Peyer's patch (tissue), 4 donors: ENCODE data around the gene GH2. TPM values are rescaled to one million over a fixed set of nuclear protein-coding genes. Genes with fewer than 3 reads are reported as not detected.
A peak's percentile ranks its signal among the peaks of the same experiment; 100 is the strongest.
"Not testable (repeated sequence)": the region's sequence is repeated elsewhere in the genome, so short reads cannot be mapped to it uniquely, and the experiment has no call there.

Experiments used
- DNase-seq, 3 donors: peaks; one replicate each; pipeline ENCODE4 v3.0.0-alpha.2; 2017 to 2019
- H3K27ac ChIP-seq, 4 donors: fragments of 200-600 bp; sonication (generic); one replicate each; pipeline ENCODE4 v1.5.1; 2016 to 2019
- H3K27me3 ChIP-seq, 2 donors: fragments of 200-600 bp; sonication (generic); one replicate each; pipeline ENCODE4 v1.5.1; 2019
- H3K36me3 ChIP-seq, 3 donors: fragments of 200-600 bp; sonication (generic); one replicate each; pipeline ENCODE4 v1.5.1; 2016 to 2019
- H3K4me1 ChIP-seq, 4 donors: fragments of 200-600 bp; sonication (generic); one replicate each; pipeline ENCODE4 v1.5.1; 2016 to 2019
- H3K4me3 ChIP-seq, 4 donors: fragments of 200-600 bp; sonication (generic); 1 replicate in 3 of 4; 2 replicates in 1 of 4; pipeline ENCODE4 v1.5.1; 2016 to 2019; ENCODE audit warnings: mild to moderate bottlenecking in 1 of 4
- H3K9me3 ChIP-seq, 4 donors: fragments of 200-600 bp; sonication (generic); one replicate each; pipeline ENCODE4 v1.5.1; 2016 to 2019; ENCODE audit warnings: mild to moderate bottlenecking in 1 of 4
- POLR2A ChIP-seq, 2 donors: fragments of 450-650 bp; IDR thresholded peaks; one replicate each; pipeline ENCODE4 v1.5.1; 2017; ENCODE audit warnings: antibody characterized with exemption in 2 of 2, mild to moderate bottlenecking in 2 of 2, moderate library complexity in 2 of 2
- total RNA-seq, 4 donors: library from RNA; depleted of rRNA; stranded (reverse); fragments of >200 nt; gene quantifications; one replicate each; pipeline ENCODE4 v1.1.0, GENCODE V29; 2016
- TF ChIP-seq, protein P1 (sequence below), 6 experiments: fragments of 450-650 bp in 4 of 6; fragments of 200-600 bp in 2 of 6; sonication (generic) in 1 of 6; IDR thresholded peaks; one replicate each; pipeline ENCODE4 v1.5.1; 2017 to 2019; ENCODE audit warnings: antibody characterized with exemption in 6 of 6, mild to moderate bottlenecking in 3 of 6, moderate library complexity in 1 of 6

Gene GH2
- total RNA-seq, 4 donors from 2014 or later = not detected

DNA sequence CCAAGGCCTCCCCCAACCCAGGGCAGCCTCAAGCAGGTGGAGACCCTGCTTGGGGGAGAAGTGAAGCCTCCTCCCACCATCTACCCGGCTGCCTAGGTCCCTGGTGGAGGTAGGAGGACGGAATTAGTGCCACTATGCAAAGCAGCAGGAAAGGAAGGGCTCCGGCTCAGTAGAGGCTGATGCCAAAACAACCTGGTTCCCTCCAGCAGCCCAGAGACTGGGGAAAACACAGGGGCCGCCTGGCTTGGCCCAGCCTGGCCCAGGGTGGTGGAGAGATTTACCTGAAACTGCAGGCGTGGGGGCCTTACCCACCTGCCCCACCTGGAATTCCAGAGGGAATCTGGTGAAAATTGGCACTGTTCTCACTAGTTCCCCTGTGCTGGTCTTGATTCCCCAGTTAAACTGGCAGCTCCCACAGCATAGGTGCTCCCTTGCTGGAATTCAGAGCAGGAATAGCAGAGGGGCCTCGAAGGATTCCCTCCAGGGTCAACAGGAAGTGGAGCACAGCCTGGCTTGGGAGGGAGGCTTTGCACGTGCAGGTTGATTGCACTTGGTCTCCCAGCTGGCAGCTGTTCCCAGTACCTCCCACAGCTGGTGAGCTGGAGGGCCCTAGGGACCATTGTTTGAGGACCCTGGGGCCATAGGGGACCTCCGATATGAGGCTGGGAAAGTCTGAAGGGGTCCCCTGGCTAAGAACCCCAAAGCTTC lies 45.9 kb upstream of the GH2 start:
- Histone ChIP-seq H3K4me3 (no peak overlapping the region), H3K36me3 (no peaks in the 10 kb centered on the region), H3K9me3 (no peaks in the 10 kb centered on the region), H3K4me1 (peaks cover 0 to 13% (median 5%) of the 10 kb centered on the region in 4 donors), H3K27ac (peak overlapping the region in 1 of 4 donors; percentile 91), H3K27me3 (no peaks in the 10 kb centered on the region)
- DNase-seq = peak in 1 of 3 donors; percentile 70
- no peak for TF ChIP-seq POLR2A (IDR thresholded peaks at IDR 0.05)

DNA sequence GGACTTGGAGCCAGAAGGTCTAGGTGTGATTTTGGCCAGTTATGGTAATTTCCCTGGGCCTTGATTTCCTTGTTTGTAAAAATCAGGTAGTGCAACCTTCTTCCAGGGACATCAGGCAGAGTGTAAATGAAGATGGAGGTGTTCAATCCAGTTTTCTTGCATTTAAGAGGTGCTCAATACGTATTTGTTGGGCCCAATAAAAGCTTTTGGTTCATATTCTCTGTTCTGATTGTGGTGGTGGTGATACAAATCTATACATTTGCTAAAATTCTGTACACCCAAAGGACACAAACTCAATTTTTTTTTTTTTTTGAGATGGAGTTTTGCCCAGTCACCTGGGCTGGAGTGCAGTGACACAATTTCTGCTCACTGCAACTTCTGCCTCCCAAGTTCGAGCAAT lies 44.4 kb upstream of the GH2 start:
- no peaks in the 10 kb centered on the region for H3K27me3 ChIP-seq
- no peak for DNase-seq
- peak overlapping the region in 2 of 4 donors; percentile 7 to 91 for H3K27ac ChIP-seq
- H3K4me3 ChIP-seq = no peak overlapping the region
- no peaks in the 10 kb centered on the region for H3K9me3 ChIP-seq
- no peaks in the 10 kb centered on the region for H3K36me3 ChIP-seq
- H3K4me1 ChIP-seq = peaks cover 0 to 11% (median 2%) of the 10 kb centered on the region in 4 donors
- TF ChIP-seq, protein P1, sequence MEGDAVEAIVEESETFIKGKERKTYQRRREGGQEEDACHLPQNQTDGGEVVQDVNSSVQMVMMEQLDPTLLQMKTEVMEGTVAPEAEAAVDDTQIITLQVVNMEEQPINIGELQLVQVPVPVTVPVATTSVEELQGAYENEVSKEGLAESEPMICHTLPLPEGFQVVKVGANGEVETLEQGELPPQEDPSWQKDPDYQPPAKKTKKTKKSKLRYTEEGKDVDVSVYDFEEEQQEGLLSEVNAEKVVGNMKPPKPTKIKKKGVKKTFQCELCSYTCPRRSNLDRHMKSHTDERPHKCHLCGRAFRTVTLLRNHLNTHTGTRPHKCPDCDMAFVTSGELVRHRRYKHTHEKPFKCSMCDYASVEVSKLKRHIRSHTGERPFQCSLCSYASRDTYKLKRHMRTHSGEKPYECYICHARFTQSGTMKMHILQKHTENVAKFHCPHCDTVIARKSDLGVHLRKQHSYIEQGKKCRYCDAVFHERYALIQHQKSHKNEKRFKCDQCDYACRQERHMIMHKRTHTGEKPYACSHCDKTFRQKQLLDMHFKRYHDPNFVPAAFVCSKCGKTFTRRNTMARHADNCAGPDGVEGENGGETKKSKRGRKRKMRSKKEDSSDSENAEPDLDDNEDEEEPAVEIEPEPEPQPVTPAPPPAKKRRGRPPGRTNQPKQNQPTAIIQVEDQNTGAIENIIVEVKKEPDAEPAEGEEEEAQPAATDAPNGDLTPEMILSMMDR (IDR thresholded peaks at IDR 0.05) = no peak
- TF ChIP-seq POLR2A (IDR thresholded peaks at IDR 0.05) = no peak

DNA sequence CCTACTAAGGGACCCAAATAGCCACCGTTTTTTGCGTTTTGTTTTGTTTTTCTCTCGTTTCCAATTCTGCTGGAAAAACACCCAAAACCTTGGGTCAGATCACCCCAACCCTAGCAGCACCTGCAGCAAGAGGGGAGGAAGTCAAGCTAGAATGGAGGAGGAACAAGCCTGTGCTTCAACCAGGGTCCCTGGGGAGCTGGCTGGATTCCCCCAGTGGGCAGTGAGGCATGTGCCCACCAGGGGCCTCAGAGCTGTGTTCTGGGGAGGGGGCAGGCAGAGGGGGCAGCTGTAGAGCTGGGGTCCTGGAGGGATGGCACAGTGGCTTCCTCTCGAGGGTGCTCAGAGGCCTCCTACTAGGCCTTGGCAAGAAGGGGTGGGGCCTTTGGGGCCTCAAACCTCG lies 43.9 kb upstream of the GH2 start:
- no peaks in the 10 kb centered on the region for H3K27me3 ChIP-seq
- TF ChIP-seq, protein P1 (IDR thresholded peaks at IDR 0.05) = no peak
- no peak for TF ChIP-seq POLR2A (IDR thresholded peaks at IDR 0.05)
- H3K4me3 ChIP-seq = no peak overlapping the region
- H3K36me3 ChIP-seq = no peaks in the 10 kb centered on the region
- peak overlapping the region in 2 of 4 donors; percentile 23 to 91 for H3K27ac ChIP-seq
- peaks cover 0 to 13% (median 0%) of the 10 kb centered on the region in 4 donors for H3K4me1 ChIP-seq
- H3K9me3 ChIP-seq = no peaks in the 10 kb centered on the region
- DNase-seq = peak; percentile 38 to 79 (median 74)

DNA sequence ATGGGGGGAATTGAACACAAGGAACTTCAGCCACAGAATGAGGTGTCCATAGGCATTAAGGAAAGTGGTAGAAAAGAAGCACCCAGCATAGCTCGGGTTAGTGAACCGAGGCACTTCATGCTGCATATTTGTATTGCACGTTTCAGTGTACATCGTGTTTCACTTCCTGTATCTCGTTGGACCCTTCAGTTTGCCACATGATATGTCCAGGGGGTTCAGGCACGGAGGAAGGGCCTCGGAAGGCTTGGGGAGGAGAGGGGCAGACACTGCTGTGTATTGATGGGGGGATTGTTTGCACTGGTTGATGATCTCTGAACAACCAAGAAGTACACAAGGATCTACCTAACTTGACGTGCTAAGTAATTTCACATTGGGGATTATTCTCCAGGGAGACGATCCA lies 40.7 kb upstream of the GH2 start:
- H3K36me3 ChIP-seq, H3K9me3 ChIP-seq, H3K4me3 ChIP-seq, H3K4me1 ChIP-seq, H3K27me3 ChIP-seq: not testable (repeated sequence)
- peak in 1 of 3 donors; percentile 53 for DNase-seq
- H3K27ac ChIP-seq = peak overlapping the region in 1 of 4 donors; percentile 66

DNA sequence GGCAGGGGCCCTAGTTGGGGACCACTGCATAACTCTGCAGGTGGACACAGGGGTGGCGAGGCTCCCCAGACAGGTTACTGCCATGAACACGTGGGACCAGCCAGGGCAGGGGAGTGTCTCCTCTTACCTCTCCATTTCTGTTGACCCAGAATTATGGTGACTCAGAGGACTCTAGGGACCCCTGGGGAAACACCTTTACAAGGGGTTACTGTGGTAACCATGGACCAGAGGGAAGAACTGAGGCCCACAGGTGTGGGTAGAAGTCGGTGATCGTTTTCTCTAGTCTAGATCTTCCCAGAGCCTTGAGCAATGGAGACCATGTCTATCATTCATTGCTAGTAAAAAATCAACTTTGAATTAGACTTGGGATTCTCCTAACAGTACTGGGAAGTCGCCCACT lies 39.0 kb upstream of the GH2 start:
- H3K36me3 ChIP-seq, H3K27me3 ChIP-seq, H3K4me3 ChIP-seq, H3K4me1 ChIP-seq, H3K9me3 ChIP-seq, DNase-seq: not testable (repeated sequence)
- H3K27ac ChIP-seq = peak overlapping the region in 1 of 4 donors; percentile 7

DNA sequence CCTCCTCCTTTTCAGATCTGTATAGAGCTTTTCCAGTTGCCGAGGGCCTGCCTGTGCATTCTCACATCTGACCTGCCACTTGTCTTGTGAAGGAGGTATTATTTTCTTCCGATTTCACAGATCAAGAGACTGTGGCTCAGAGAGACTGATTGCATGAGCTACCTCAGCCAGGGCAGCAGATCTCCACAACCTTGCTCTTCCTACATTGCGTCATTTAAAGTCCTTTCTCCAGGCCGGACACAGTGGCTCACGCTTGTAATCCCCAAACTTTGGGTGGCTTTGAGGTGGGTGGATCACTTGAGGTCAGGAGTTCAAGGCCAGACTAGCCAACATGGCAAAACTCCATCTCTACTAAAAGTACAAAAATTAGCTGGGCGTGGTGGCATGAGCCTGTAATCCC lies 38.3 kb upstream of the GH2 start:
- H3K36me3 ChIP-seq, H3K4me1 ChIP-seq, H3K9me3 ChIP-seq, H3K27me3 ChIP-seq, H3K4me3 ChIP-seq, DNase-seq: not testable (repeated sequence)
- peak overlapping the region in 1 of 4 donors; percentile 1 for H3K27ac ChIP-seq

DNA sequence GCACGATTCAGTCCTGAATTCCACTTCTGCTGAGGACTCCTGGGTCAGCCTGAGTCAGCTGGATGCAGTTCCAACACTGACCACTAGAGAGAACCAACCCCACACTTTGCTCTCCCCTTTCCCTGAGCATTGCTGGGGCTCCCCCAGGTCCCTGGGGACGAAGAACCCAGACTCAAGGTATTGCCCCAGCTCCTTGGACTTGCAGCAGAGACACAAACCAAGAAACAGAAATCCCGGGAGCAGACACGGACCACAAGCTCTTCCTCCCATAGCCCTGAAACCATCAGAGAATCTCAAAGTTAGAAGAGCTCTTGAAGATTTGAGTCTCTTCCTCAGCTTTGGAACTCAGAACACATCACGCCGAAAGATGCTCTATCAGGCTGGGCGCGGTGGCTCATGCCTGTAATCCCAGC lies 37.6 kb upstream of the GH2 start:
- DNase-seq = peak in 2 of 3 donors; percentile 77 to 89
- Histone ChIP-seq H3K27me3 (no peaks in the 10 kb centered on the region), H3K36me3 (no peaks in the 10 kb centered on the region), H3K9me3 (no peaks in the 10 kb centered on the region), H3K4me1 (peaks cover 0 to 4% (median 0%) of the 10 kb centered on the region in 4 donors), H3K4me3 (no peak overlapping the region), H3K27ac (no peak overlapping the region)
- no peak for TF ChIP-seq POLR2A (IDR thresholded peaks at IDR 0.05)
- TF ChIP-seq, protein P1 (IDR thresholded peaks at IDR 0.05) = peak; percentile 89 to 96 (median 94)

DNA sequence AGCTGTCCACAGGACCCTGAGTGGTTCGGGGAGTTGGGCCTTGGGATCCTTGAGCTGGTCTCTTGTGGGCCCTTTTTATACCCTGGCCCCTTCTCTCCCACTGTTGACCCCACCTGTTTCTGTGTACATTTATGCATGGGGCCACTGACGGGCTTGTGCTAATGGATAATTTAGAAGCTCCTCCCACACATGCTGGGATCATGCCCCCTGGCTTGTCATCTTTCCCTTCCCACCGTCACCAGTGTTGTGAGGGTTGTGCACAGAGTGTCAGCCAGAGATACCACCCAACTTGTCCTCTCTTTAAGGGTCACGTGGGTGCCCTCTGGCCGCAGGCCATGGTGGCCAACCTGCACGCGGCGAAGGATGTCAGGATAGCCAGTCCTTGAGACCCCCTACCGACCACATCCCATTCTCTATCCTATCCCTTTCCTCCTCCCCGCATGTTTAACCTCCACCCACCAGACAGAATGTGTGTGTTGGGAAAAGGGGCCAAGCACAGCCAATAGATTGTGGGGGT lies 37.1 kb upstream of the GH2 start, which contains the start of gene GH1:
Gene GH1 (minus strand): TSS at position 51 of the 517 bp plus-strand sequence. CDS start 63 bp downstream, outside the sequence.
- not testable (repeated sequence) for H3K27ac ChIP-seq, H3K36me3 ChIP-seq, H3K4me3 ChIP-seq, H3K9me3 ChIP-seq, H3K27me3 ChIP-seq, H3K4me1 ChIP-seq
- DNase-seq = peak in 1 of 3 donors; percentile 19
